ENCODE data around the gene CHRDL1. TPM values are rescaled to one million over a fixed set of nuclear protein-coding genes. Genes with fewer than 3 reads are reported as not detected.
"Not testable (repeated sequence)": the region's sequence is repeated elsewhere in the genome, so short reads cannot be mapped to it uniquely, and the experiment has no call there.

Gene CHRDL1
- total and polyA plus RNA-seq, 7 donors, result 1.9 to 5.6 (median 2.3) TPM

- H3K27ac ChIP-seq, result no peak overlapping the region
- no peak overlapping the region for H3K4me3 ChIP-seq
- H3K36me3 ChIP-seq (ENCODE audit: insufficient read depth in 1 of 2, low read depth in 1 of 2), result no peaks in the 10 kb centered on the region
- WGBS, 3 donors, result 76 to 89% (median 79%) methylated on average over 6 of the region's 6 CpGs
- ATAC-seq (no peak), DNase-seq (no peak)
- H3K27me3 ChIP-seq (ENCODE audit: insufficient read depth in 3 of 3, low read length in 2 of 3), result peaks cover 0 to 7% (median 0%) of the 10 kb centered on the region in 3 donors
- peaks cover 20% of the 10 kb centered on the region for H3K9me3 ChIP-seq
- H3K4me1 ChIP-seq, result no peaks in the 10 kb centered on the region
- intact Hi-C loops (cut with DNase I), result no loop called here
- TF ChIP-seq CTCF (IDR thresholded peaks at IDR 0.05), result no peak
These were observed 138.5 kb downstream of the CHRDL1 start for GRCh38 chrX:110657073-110657472.

- peaks cover 20% of the 10 kb centered on the region for H3K9me3 ChIP-seq
- intact Hi-C loops (cut with DNase I); H3K27me3 ChIP-seq (ENCODE audit: insufficient read depth in 3 of 3, low read length in 2 of 3); H3K36me3 ChIP-seq (ENCODE audit: insufficient read depth in 1 of 2, low read depth in 1 of 2); DNase-seq; ATAC-seq; H3K4me3 ChIP-seq; H3K27ac ChIP-seq; H3K4me1 ChIP-seq: not testable (repeated sequence)
These were observed 141.3 kb downstream of the CHRDL1 start for GRCh38 chrX:110654280-110654679.

GRCh38 chrX:110646386-110646785 lies 149.2 kb downstream of the CHRDL1 start:
- intact Hi-C loops (cut with DNase I), result no loop called here
- Histone ChIP-seq H3K4me3 (no peak overlapping the region), H3K27ac (no peak overlapping the region), H3K4me1 (no peaks in the 10 kb centered on the region), H3K27me3 (ENCODE audit: insufficient read depth in 3 of 3, low read length in 2 of 3) (no peaks in the 10 kb centered on the region), H3K9me3 (no peaks in the 10 kb centered on the region), H3K36me3 (ENCODE audit: insufficient read depth in 1 of 2, low read depth in 1 of 2) (no peaks in the 10 kb centered on the region)
- DNase-seq (no peak), ATAC-seq (no peak)
- no peak for TF ChIP-seq CTCF (IDR thresholded peaks at IDR 0.05)
- WGBS, 3 donors, result 84 to 90% (median 86%) methylated on average over 1 of the region's 1 CpG

Measured in psoas muscle (tissue), 8 donors.